Neural cell (in vitro differentiated cells): ENCODE data around the gene EIF4G3. TPM values are rescaled to one million over a fixed set of nuclear protein-coding genes. Genes with fewer than 3 reads are reported as not detected.

ENCODE experiments used
- H2AFZ ChIP-seq: fragments of 200-600, 300-800 bp; sonication (generic), shearing (Covaris generic); 2 replicates; pipeline ENCODE4 v1.6.0; 2014; ENCODE audit warnings: low read depth, mild to moderate bottlenecking, antibody characterized with exemption, low read length, moderate library complexity
- H3F3A ChIP-seq: fragments of 200-600 bp; shearing (Covaris generic); 2 replicates; pipeline ENCODE4 v1.6.1; 2016; ENCODE audit warnings: mild to moderate bottlenecking, moderate library complexity, mixed read lengths, antibody characterized with exemption, low read length; ENCODE audit not compliant: insufficient read depth, poor library complexity, severe bottlenecking
- H3K27ac ChIP-seq: fragments of 200-600, 300-800 bp; sonication (generic), shearing (Covaris generic); 2 replicates; pipeline ENCODE4 v1.5.1; 2014; ENCODE audit warnings: mild to moderate bottlenecking, low read length, moderate library complexity
- H3K27me3 ChIP-seq: fragments of 300-800, 200-600 bp; sonication (generic), shearing (Covaris generic); 2 replicates; pipeline ENCODE4 v1.6.0; 2014; ENCODE audit warnings: mild to moderate bottlenecking, low read depth, low read length, moderate library complexity; ENCODE audit not compliant: insufficient read depth
- H3K36me3 ChIP-seq: fragments of 300-800, 200-600 bp; sonication (generic), shearing (Covaris generic); 2 replicates; pipeline ENCODE4 v1.5.1; 2014; ENCODE audit warnings: mild to moderate bottlenecking, antibody characterized with exemption, low read length, moderate library complexity; ENCODE audit not compliant: insufficient read depth
- H3K4me2 ChIP-seq: fragments of 300-800, 200-600 bp; sonication (generic), shearing (Covaris generic); 2 replicates; pipeline ENCODE4 v1.6.0; 2014; ENCODE audit warnings: mild to moderate bottlenecking, low read length
- H3K4me3 ChIP-seq: fragments of 300-800, 200-600 bp; sonication (generic), shearing (Covaris generic); 2 replicates; pipeline ENCODE4 v1.5.1; 2014; ENCODE audit warnings: mild to moderate bottlenecking, low read length, moderate library complexity
- H3K79me2 ChIP-seq: fragments of 200-600 bp; shearing (Covaris generic); replicated peaks from 2 replicates; pipeline ENCODE4 v1.6.0; 2014; ENCODE audit warnings: mild to moderate bottlenecking, low read length, moderate library complexity; ENCODE audit not compliant: insufficient read depth
- H3K9ac ChIP-seq: fragments of 300-800, 200-600 bp; sonication (generic), shearing (Covaris generic); 2 replicates; pipeline ENCODE4 v1.6.1; 2016; ENCODE audit warnings: mild to moderate bottlenecking, low read length, mixed read lengths
- H3K9me2 ChIP-seq: fragments of 200-600 bp; shearing (Covaris generic); 2 replicates; pipeline ENCODE4 v1.6.1; 2016; ENCODE audit warnings: mild to moderate bottlenecking, low read length, mixed read lengths; ENCODE audit not compliant: insufficient read depth
- H3K9me3 ChIP-seq: fragments of 200-600, 300-800 bp; sonication (generic), shearing (Covaris generic); 2 replicates; pipeline ENCODE4 v1.6.1; 2016; ENCODE audit warnings: mild to moderate bottlenecking, mixed run types, low read length, moderate library complexity, mixed read lengths
- H4K20me1 ChIP-seq: fragments of 200-600 bp; shearing (Covaris generic); 2 replicates; pipeline ENCODE4 v1.6.1; 2016; ENCODE audit warnings: mild to moderate bottlenecking, mixed run types; ENCODE audit not compliant: insufficient read depth
- CTCF ChIP-seq: fragments of 450-650 bp; IDR thresholded peaks from 2 replicates; pipeline ENCODE4 v1.5.1; 2014; ENCODE audit warnings: antibody characterized with exemption, mild to moderate bottlenecking, moderate library complexity; ENCODE audit not compliant: poor library complexity, severe bottlenecking
- EP300 ChIP-seq: fragments of 450-650 bp; conservative IDR thresholded peaks from 2 replicates; pipeline ENCODE4 v1.6.1; 2014; ENCODE audit warnings: antibody characterized with exemption, mild to moderate bottlenecking, moderate library complexity; ENCODE audit not compliant: poor library complexity, severe bottlenecking
- EZH2 ChIP-seq: fragments of 200-600, 300-800 bp; shearing (Covaris generic), sonication (generic); IDR thresholded peaks from 2 replicates; pipeline ENCODE4 v1.6.1; 2014; ENCODE audit warnings: antibody characterized with exemption, low read length, borderline replicate concordance, mild to moderate bottlenecking; ENCODE audit not compliant: insufficient read depth, poor library complexity, severe bottlenecking
- MXI1 ChIP-seq: fragments of 450-650 bp; conservative IDR thresholded peaks from 2 replicates; pipeline ENCODE4 v1.6.1; 2014; ENCODE audit warnings: antibody characterized with exemption, mild to moderate bottlenecking; ENCODE audit not compliant: poor library complexity, severe bottlenecking
- POLR2AphosphoS5 ChIP-seq: IDR thresholded peaks from 2 replicates; pipeline ENCODE4 v1.6.1; 2012
- RAD21 ChIP-seq: fragments of 450-650 bp; conservative IDR thresholded peaks from 2 replicates; pipeline ENCODE4 v1.6.1; 2014; ENCODE audit warnings: antibody characterized with exemption, mild to moderate bottlenecking, moderate library complexity
- REST ChIP-seq: IDR thresholded peaks from 2 replicates; pipeline ENCODE4 v1.6.1; 2012; ENCODE audit warnings: borderline replicate concordance
- SMC3 ChIP-seq: fragments of 450-650 bp; conservative IDR thresholded peaks from 2 replicates; pipeline ENCODE4 v1.6.1; 2014; ENCODE audit warnings: antibody characterized with exemption, mild to moderate bottlenecking, moderate library complexity; ENCODE audit not compliant: poor library complexity
- TAF1 ChIP-seq: IDR thresholded peaks from 2 replicates; pipeline ENCODE4 v1.6.1; 2012; ENCODE audit warnings: low read depth
- polyA plus RNA-seq: library from polyadenylated mRNA; depleted of rRNA; stranded (reverse); fragments of >200 nt; gene quantifications from 2 replicates; pipeline ENCODE4 v1.2.3, GENCODE V29; 2014

Gene EIF4G3
- polyA plus RNA-seq, 1 donor from 2014 or later: 56.9 TPM

GRCh38 chr1:20964540-20965484, 211.9 kb downstream of the EIF4G3 start:
- H3K27me3 ChIP-seq: no peaks in the 10 kb centered on the region
- H3K4me2 ChIP-seq: no peak overlapping the region
- H3K27ac ChIP-seq: no peak overlapping the region

GRCh38 chr1:20962576-20963258, 214.0 kb downstream of the EIF4G3 start:
- H3K36me3 ChIP-seq: no peaks in the 10 kb centered on the region
- H2AFZ ChIP-seq: no peak overlapping the region
- TF ChIP-seq MXI1 (no peak), EP300 (no peak), EZH2 (no peak), CTCF (no peak), SMC3 (no peak), RAD21 (no peak), POLR2AphosphoS5 (no peak), TAF1 (no peak), REST (no peak)
- no peak overlapping the region for H3K27ac ChIP-seq
- no peak overlapping the region for H3K4me2 ChIP-seq
- no peaks in the 10 kb centered on the region for H4K20me1 ChIP-seq
- H3K9me2 ChIP-seq: no peaks in the 10 kb centered on the region
- no peak overlapping the region for H3K9ac ChIP-seq
- H3K27me3 ChIP-seq: no peaks in the 10 kb centered on the region
- no peaks in the 10 kb centered on the region for H3K9me3 ChIP-seq
- no peak overlapping the region for H3K4me3 ChIP-seq
- H3K79me2 ChIP-seq: no peaks in the 10 kb centered on the region
- H3F3A ChIP-seq: no peaks in the 10 kb centered on the region

More at GRCh38 chr1:20964540-20965484, 211.9 kb downstream of the EIF4G3 start:
- no peak overlapping the region for H3K4me3 ChIP-seq
- H2AFZ ChIP-seq: no peak overlapping the region
- H3K9me2 ChIP-seq: no peaks in the 10 kb centered on the region
- no peaks in the 10 kb centered on the region for H3F3A ChIP-seq
- TF ChIP-seq POLR2AphosphoS5: no peak
- no peak for TF ChIP-seq RAD21
- H3K79me2 ChIP-seq: no peaks in the 10 kb centered on the region
- no peaks in the 10 kb centered on the region for H3K9me3 ChIP-seq
- no peaks in the 10 kb centered on the region for H4K20me1 ChIP-seq
- H3K9ac ChIP-seq: no peak overlapping the region
- H3K36me3 ChIP-seq: no peaks in the 10 kb centered on the region
